Parathyroid adenoma (tissue), 2 donors: ENCODE results near the gene ZNF98.
A peak's percentile ranks its signal among the peaks of the same experiment; 100 is the strongest.

Experiments used
- H2AFZ ChIP-seq: fragments of 300-600 bp; sonication (generic); one replicate; pipeline ENCODE4 v1.7.0; 2017; ENCODE audit warnings: antibody characterized with exemption, mild to moderate bottlenecking
- H3K27ac ChIP-seq: fragments of 300-600 bp; sonication (generic); one replicate; pipeline ENCODE4 v1.7.0; 2017
- H3K27me3 ChIP-seq: fragments of 300-600 bp; sonication (generic); one replicate; pipeline ENCODE4 v1.7.0; 2017; ENCODE audit warnings: low read length; ENCODE audit not compliant: control insufficient read depth, insufficient read depth
- H3K36me3 ChIP-seq: fragments of 300-600 bp; sonication (generic); one replicate; pipeline ENCODE4 v1.7.0; 2017; ENCODE audit warnings: low read length; ENCODE audit not compliant: control insufficient read depth, insufficient read depth
- H3K4me1 ChIP-seq: fragments of 300-600 bp; sonication (generic); one replicate; pipeline ENCODE4 v1.7.0; 2017; ENCODE audit warnings: control low read depth
- H3K4me2 ChIP-seq: fragments of 300-600 bp; sonication (generic); one replicate; pipeline ENCODE4 v1.7.0; 2017; ENCODE audit warnings: low read length
- H3K4me3 ChIP-seq: fragments of 300-600 bp; sonication (generic); one replicate; pipeline ENCODE4 v1.7.0; 2017; ENCODE audit warnings: low read depth, low read length
- H3K79me2 ChIP-seq: fragments of 300-600 bp; sonication (generic); one replicate; pipeline ENCODE4 v1.7.0; 2017; ENCODE audit warnings: control low read depth
- H3K9ac ChIP-seq: fragments of 300-600 bp; sonication (generic); one replicate; pipeline ENCODE4 v1.7.0; 2017; ENCODE audit warnings: mild to moderate bottlenecking
- H3K9me3 ChIP-seq: fragments of 300-600 bp; sonication (generic); one replicate; pipeline ENCODE4 v1.7.0; 2017; ENCODE audit warnings: low read length; ENCODE audit not compliant: control insufficient read depth
- CTCF ChIP-seq: fragments of 300-600 bp; sonication (generic); IDR thresholded peaks from one replicate; pipeline ENCODE4 v1.7.0; 2017; ENCODE audit warnings: antibody characterized with exemption, mild to moderate bottlenecking
- donor health status: primary hyperparathyroidism.

ZNF98 gene

GRCh38 chr19:22426901-22427300, 4.8 kb upstream of the ZNF98 start:
- H3K36me3 ChIP-seq, result no peaks in the 10 kb centered on the region
- H3K27me3 ChIP-seq, result no peaks in the 10 kb centered on the region
- no peak overlapping the region for H3K4me3 ChIP-seq
- H2AFZ ChIP-seq, result no peak overlapping the region
- no peaks in the 10 kb centered on the region for H3K4me1 ChIP-seq
- no peaks in the 10 kb centered on the region for H3K79me2 ChIP-seq
- no peak overlapping the region for H3K9ac ChIP-seq
- H3K27ac ChIP-seq, result no peak overlapping the region
- H3K4me2 ChIP-seq, result peak overlapping the region; percentile 42
- TF ChIP-seq CTCF, result no peak
- H3K9me3 ChIP-seq, result no peaks in the 10 kb centered on the region

- Histone ChIP-seq H2AFZ (no peak overlapping the region), H3K4me2 (peak overlapping the region; percentile 65), H3K79me2 (no peaks in the 10 kb centered on the region), H3K4me1 (no peaks in the 10 kb centered on the region), H3K9ac (no peak overlapping the region), H3K27me3 (no peaks in the 10 kb centered on the region), H3K27ac (no peak overlapping the region), H3K9me3 (no peaks in the 10 kb centered on the region), H3K4me3 (peak overlapping the region; percentile 67), H3K36me3 (no peaks in the 10 kb centered on the region)
- no peak for TF ChIP-seq CTCF
These were observed 349 bp downstream of the ZNF98 start for GRCh38 chr19:22421797-22422196.

- no peaks in the 10 kb centered on the region for H3K36me3 ChIP-seq
- no peak overlapping the region for H2AFZ ChIP-seq
- no peaks in the 10 kb centered on the region for H3K79me2 ChIP-seq
- TF ChIP-seq CTCF, result no peak
- H3K4me1 ChIP-seq, result no peaks in the 10 kb centered on the region
- H3K27ac ChIP-seq, result no peak overlapping the region
- H3K4me3 ChIP-seq, result no peak overlapping the region
- no peak overlapping the region for H3K4me2 ChIP-seq
- H3K9ac ChIP-seq, result no peak overlapping the region
- no peaks in the 10 kb centered on the region for H3K27me3 ChIP-seq
- H3K9me3 ChIP-seq, result no peaks in the 10 kb centered on the region
These were observed 67.5 kb downstream of the ZNF98 start for GRCh38 chr19:22354665-22355064.
